Mesendoderm (in vitro differentiated cells): Measurements from ENCODE around the gene SUSD2.
"Not testable (repeated sequence)": the region's sequence is repeated elsewhere in the genome, so short reads cannot be mapped to it uniquely, and the experiment has no call there.

Experiments used
- DNase-seq: peaks from one replicate; pipeline ENCODE4 v3.0.0; 2013
- H2AK5ac ChIP-seq: 2 replicates; pipeline ENCODE4 v1.6.1; 2013; ENCODE audit warnings: low read length, inconsistent platforms
- H2BK120ac ChIP-seq: 2 replicates; pipeline ENCODE4 v1.6.1; 2013; ENCODE audit warnings: low read depth, mild to moderate bottlenecking, low read length, moderate library complexity, mixed read lengths
- H2BK15ac ChIP-seq: replicated peaks from 2 replicates; pipeline ENCODE4 v1.6.1; 2013; ENCODE audit warnings: low read depth, mild to moderate bottlenecking, moderate library complexity
- H2BK5ac ChIP-seq: 2 replicates; pipeline ENCODE4 v1.6.1; 2013; ENCODE audit warnings: low read length, inconsistent platforms
- H3K18ac ChIP-seq: 2 replicates; pipeline ENCODE4 v1.6.1; 2013; ENCODE audit warnings: mild to moderate bottlenecking, low read length, mixed read lengths
- H3K23ac ChIP-seq: one replicate; pipeline ENCODE4 v1.6.1; 2013; ENCODE audit warnings: low read length
- H3K27ac ChIP-seq: 2 replicates; pipeline ENCODE4 v1.5.1; 2013; ENCODE audit warnings: low read depth, mild to moderate bottlenecking, inconsistent platforms, low read length, moderate library complexity
- H3K27me3 ChIP-seq: 2 replicates; pipeline ENCODE4 v1.6.1; 2013; ENCODE audit warnings: low read length, control low read depth, mild to moderate bottlenecking, inconsistent platforms; ENCODE audit not compliant: insufficient read depth, poor library complexity
- H3K36me3 ChIP-seq: 2 replicates; pipeline ENCODE4 v1.6.1; 2013; ENCODE audit warnings: low read length, inconsistent platforms; ENCODE audit not compliant: control insufficient read depth, insufficient read depth
- H3K4ac ChIP-seq: one replicate; pipeline ENCODE4 v1.6.1; 2013; ENCODE audit warnings: low read depth, mild to moderate bottlenecking, low read length, moderate library complexity
- H3K4me1 ChIP-seq: 2 replicates; pipeline ENCODE4 v1.6.1; 2013; ENCODE audit warnings: low read depth, low read length, inconsistent platforms; ENCODE audit not compliant: control insufficient read depth
- H3K4me2 ChIP-seq: 2 replicates; pipeline ENCODE4 v1.6.1; 2013; ENCODE audit warnings: low read length
- H3K4me3 ChIP-seq: 2 replicates; pipeline ENCODE4 v1.5.1; 2013; ENCODE audit warnings: mild to moderate bottlenecking, low read length
- H3K56ac ChIP-seq: one replicate; pipeline ENCODE4 v1.6.1; 2013; ENCODE audit warnings: low read length
- H3K79me1 ChIP-seq: 2 replicates; pipeline ENCODE4 v1.6.1; 2013; ENCODE audit warnings: low read length, inconsistent platforms
- H3K79me2 ChIP-seq: 2 replicates; pipeline ENCODE4 v1.6.1; 2013; ENCODE audit warnings: mild to moderate bottlenecking, low read length; ENCODE audit not compliant: control insufficient read depth, insufficient read depth
- H3K9ac ChIP-seq: 2 replicates; pipeline ENCODE4 v1.6.1; 2013; ENCODE audit warnings: low read length, inconsistent platforms
- H4K5ac ChIP-seq: one replicate; pipeline ENCODE4 v1.6.1; 2013; ENCODE audit warnings: low read length
- H4K8ac ChIP-seq: one replicate; pipeline ENCODE4 v1.6.1; 2013; ENCODE audit warnings: low read depth, mild to moderate bottlenecking, control low read depth, low read length, moderate library complexity
- WGBS: extraction: QIAGEN DNeasy Blood & Tissue Kit; methylation state at CpG from one replicate; pipeline ENCODE4 v1.1.7; 2013; ENCODE audit warnings: low lambda C conversion rate, missing lambda C conversion rate; ENCODE audit not compliant: insufficient coverage; ENCODE audit errors: extremely low coverage; 5-methylcytosine and 5-hydroxymethylcytosine counted together

SUSD2 gene

GRCh38 chr22:24208012-24208749 is 26.9 kb downstream of the SUSD2 start:
- Histone ChIP-seq H2BK15ac (no peak overlapping the region), H3K79me1 (no peaks in the 10 kb centered on the region), H4K8ac (no peak overlapping the region), H3K56ac (no peak overlapping the region), H3K23ac (no peak overlapping the region), H3K4ac (no peak overlapping the region), H3K27ac (no peak overlapping the region), H3K36me3 (no peaks in the 10 kb centered on the region), H3K4me3 (no peak overlapping the region), H3K9ac (no peak overlapping the region), H2BK5ac (no peak overlapping the region), H4K5ac (no peak overlapping the region), H3K18ac (no peak overlapping the region), H3K79me2 (no peaks in the 10 kb centered on the region), H2BK120ac (no peak overlapping the region), H3K27me3 (no peaks in the 10 kb centered on the region), H3K4me1 (no peaks in the 10 kb centered on the region), H2AK5ac (no peak overlapping the region), H3K4me2 (no peak overlapping the region)
- no CpG with 5 or more reads among the region's 2 CpGs for WGBS
- DNase-seq = no peak

GRCh38 chr22:24209016-24209415 is 27.7 kb downstream of the SUSD2 start:
- Histone ChIP-seq H2BK120ac (no peak overlapping the region), H3K27me3 (no peaks in the 10 kb centered on the region), H3K18ac (no peak overlapping the region), H4K5ac (no peak overlapping the region), H3K27ac (no peak overlapping the region), H4K8ac (no peak overlapping the region), H3K4ac (no peak overlapping the region), H3K4me1 (no peaks in the 10 kb centered on the region), H3K36me3 (no peaks in the 10 kb centered on the region), H2BK15ac (no peak overlapping the region), H3K79me2 (no peaks in the 10 kb centered on the region), H3K9ac (no peak overlapping the region), H3K4me3 (no peak overlapping the region), H3K4me2 (no peak overlapping the region), H3K79me1 (no peaks in the 10 kb centered on the region), H2BK5ac (no peak overlapping the region), H3K56ac (no peak overlapping the region), H3K23ac (no peak overlapping the region), H2AK5ac (no peak overlapping the region)
- no peak for DNase-seq
- no CpG with 5 or more reads among the region's 3 CpGs for WGBS

DNA sequence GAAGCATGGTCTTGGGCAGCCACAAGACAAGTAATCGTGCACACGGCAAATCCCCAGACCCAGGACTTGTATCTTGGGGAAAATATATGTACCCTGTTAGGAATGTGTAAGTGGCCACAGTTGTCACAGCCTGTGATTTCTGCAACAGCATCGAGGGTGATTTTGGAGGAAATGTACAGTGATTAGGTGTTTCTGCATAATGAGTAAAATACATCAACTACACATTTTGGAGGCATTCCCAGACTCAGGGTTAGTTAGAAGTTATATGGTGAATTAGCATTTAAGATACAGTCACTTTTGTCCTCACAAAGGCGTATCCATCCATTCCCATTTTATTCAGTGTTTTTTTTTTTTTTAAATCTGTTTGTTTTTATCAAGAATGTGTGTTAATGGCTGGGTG is 28.4 kb downstream of the SUSD2 start:
- Histone ChIP-seq H3K4me1 (no peaks in the 10 kb centered on the region), H3K56ac (no peak overlapping the region), H4K5ac (no peak overlapping the region), H3K27me3 (no peaks in the 10 kb centered on the region), H3K4ac (no peak overlapping the region), H3K79me2 (no peaks in the 10 kb centered on the region), H2BK5ac (no peak overlapping the region), H2AK5ac (no peak overlapping the region), H3K27ac (no peak overlapping the region), H3K4me2 (no peak overlapping the region), H3K23ac (no peak overlapping the region), H3K9ac (no peak overlapping the region), H3K79me1 (no peaks in the 10 kb centered on the region), H3K18ac (no peak overlapping the region), H2BK120ac (no peak overlapping the region), H3K36me3 (no peaks in the 10 kb centered on the region), H2BK15ac (no peak overlapping the region), H3K4me3 (no peak overlapping the region), H4K8ac (no peak overlapping the region)
- no CpG with 5 or more reads among the region's 4 CpGs for WGBS
- DNase-seq = no peak

DNA sequence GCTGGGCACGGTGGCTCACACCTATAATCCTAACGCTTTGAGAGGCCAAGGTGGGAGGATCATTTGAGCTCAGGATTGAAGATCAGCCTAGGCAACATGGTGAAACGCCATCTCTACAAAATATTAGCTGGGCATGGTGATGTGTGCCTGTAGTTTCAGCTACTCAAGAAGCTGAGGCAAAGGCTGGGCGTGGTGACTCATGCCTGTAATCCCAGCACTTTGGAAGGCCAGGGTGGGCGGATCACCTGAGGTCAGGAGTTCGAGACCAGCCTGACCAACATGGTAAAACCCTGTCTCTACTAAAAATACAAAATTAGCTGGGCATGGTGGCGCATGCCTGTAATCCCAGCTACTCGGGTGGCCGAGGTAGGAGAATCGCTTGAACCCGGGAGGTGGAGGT is 29.1 kb downstream of the SUSD2 start:
- not testable (repeated sequence) for H3K36me3 ChIP-seq, H3K4me3 ChIP-seq, H3K18ac ChIP-seq, H3K79me1 ChIP-seq, H2AK5ac ChIP-seq, H3K4me1 ChIP-seq, H4K8ac ChIP-seq, H3K9ac ChIP-seq, H4K5ac ChIP-seq, H2BK15ac ChIP-seq, H3K4ac ChIP-seq, H2BK5ac ChIP-seq, H3K27ac ChIP-seq, DNase-seq, H3K4me2 ChIP-seq, H2BK120ac ChIP-seq, H3K27me3 ChIP-seq, H3K79me2 ChIP-seq, H3K23ac ChIP-seq, H3K56ac ChIP-seq
- no CpG with 5 or more reads among the region's 11 CpGs for WGBS

DNA sequence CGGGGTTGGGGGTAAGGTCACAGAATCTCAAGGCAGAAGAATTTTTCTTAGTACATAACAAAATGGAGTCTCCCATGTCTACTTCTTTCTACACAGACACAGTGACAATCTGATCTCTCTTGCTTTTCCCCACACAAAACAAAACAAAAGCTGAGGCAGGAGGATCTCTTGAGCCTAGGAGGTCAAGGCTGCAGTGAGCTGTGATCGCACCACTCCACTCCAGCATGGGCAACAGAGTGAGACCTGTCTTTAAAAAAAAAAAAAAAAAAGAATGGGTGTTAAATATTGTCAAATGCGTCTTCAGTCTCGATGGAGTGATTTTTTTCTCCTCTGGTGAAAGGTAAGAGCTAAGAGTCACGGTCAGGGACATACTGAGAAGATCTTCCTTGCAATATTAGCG is 30.4 kb downstream of the SUSD2 start:
- H2BK5ac ChIP-seq, H3K4me1 ChIP-seq, H4K5ac ChIP-seq, H3K56ac ChIP-seq, H3K27me3 ChIP-seq, H3K36me3 ChIP-seq, H3K79me1 ChIP-seq, H2AK5ac ChIP-seq, H3K4me3 ChIP-seq, H3K18ac ChIP-seq, H3K9ac ChIP-seq, H3K27ac ChIP-seq, DNase-seq, H2BK120ac ChIP-seq, H3K23ac ChIP-seq, H3K79me2 ChIP-seq, H3K4me2 ChIP-seq, H2BK15ac ChIP-seq, H4K8ac ChIP-seq, H3K4ac ChIP-seq: not testable (repeated sequence)
- WGBS = no CpG with 5 or more reads among the region's 6 CpGs

GRCh38 chr22:24213111-24213510 is 31.8 kb downstream of the SUSD2 start:
- not testable (repeated sequence) for H3K27ac ChIP-seq, H4K5ac ChIP-seq, H3K9ac ChIP-seq, H3K23ac ChIP-seq, H2BK15ac ChIP-seq, H4K8ac ChIP-seq, H3K79me2 ChIP-seq, H2AK5ac ChIP-seq, H3K4me2 ChIP-seq, H2BK120ac ChIP-seq, H3K4me3 ChIP-seq, H3K27me3 ChIP-seq, H3K56ac ChIP-seq, H2BK5ac ChIP-seq, H3K36me3 ChIP-seq, H3K4ac ChIP-seq, H3K18ac ChIP-seq, H3K79me1 ChIP-seq, DNase-seq, H3K4me1 ChIP-seq
- no CpG with 5 or more reads among the region's 9 CpGs for WGBS
